Osteocyte (in vitro differentiated cells): ENCODE results near the gene LRRC8A. TPM values are rescaled to one million over a fixed set of nuclear protein-coding genes. Genes with fewer than 3 reads are reported as not detected.
"Not testable (repeated sequence)": the region's sequence is repeated elsewhere in the genome, so short reads cannot be mapped to it uniquely, and the experiment has no call there.

Experiments used
- DNase-seq: peaks from one replicate; pipeline ENCODE4 v3.0.0; 2021; ENCODE audit warnings: mixed read lengths; ENCODE audit not compliant: unreplicated experiment; ENCODE audit errors: extremely low spot score
- H3K27ac Mint-ChIP-seq: one replicate; pipeline ENCODE4 v1.8.0; 2021; ENCODE audit warnings: mild to moderate bottlenecking, mixed read lengths; ENCODE audit not compliant: unreplicated experiment
- H3K27me3 Mint-ChIP-seq: one replicate; pipeline ENCODE4 v1.8.0; 2021; ENCODE audit warnings: mixed read lengths; ENCODE audit not compliant: unreplicated experiment
- H3K36me3 Mint-ChIP-seq: one replicate; pipeline ENCODE4 v1.8.0; 2021; ENCODE audit warnings: mixed read lengths; ENCODE audit not compliant: unreplicated experiment
- H3K4me1 Mint-ChIP-seq: one replicate; pipeline ENCODE4 v1.8.0; 2021; ENCODE audit warnings: mixed read lengths; ENCODE audit not compliant: unreplicated experiment
- H3K4me3 Mint-ChIP-seq: one replicate; pipeline ENCODE4 v1.8.0; 2021; ENCODE audit warnings: mild to moderate bottlenecking, moderate library complexity, mixed read lengths; ENCODE audit not compliant: unreplicated experiment
- H3K9me3 Mint-ChIP-seq: one replicate; pipeline ENCODE4 v1.8.0; 2021; ENCODE audit warnings: mixed read lengths; ENCODE audit not compliant: unreplicated experiment
- total RNA-seq: library from RNA; stranded (reverse); gene quantifications from 2 replicates; pipeline ENCODE4 v1.2.1, GENCODE V29; 2021
- TF ChIP-seq, protein P1 (sequence below): fragments of 200-600 bp; sonication (generic); IDR thresholded peaks from 2 replicates; pipeline ENCODE4 v1.5.0; 2021; ENCODE audit warnings: antibody characterized with exemption, mild to moderate bottlenecking, moderate library complexity

The LRRC8A gene
- total RNA-seq, 1 donor from 2014 or later = 42.8 TPM

DNA sequence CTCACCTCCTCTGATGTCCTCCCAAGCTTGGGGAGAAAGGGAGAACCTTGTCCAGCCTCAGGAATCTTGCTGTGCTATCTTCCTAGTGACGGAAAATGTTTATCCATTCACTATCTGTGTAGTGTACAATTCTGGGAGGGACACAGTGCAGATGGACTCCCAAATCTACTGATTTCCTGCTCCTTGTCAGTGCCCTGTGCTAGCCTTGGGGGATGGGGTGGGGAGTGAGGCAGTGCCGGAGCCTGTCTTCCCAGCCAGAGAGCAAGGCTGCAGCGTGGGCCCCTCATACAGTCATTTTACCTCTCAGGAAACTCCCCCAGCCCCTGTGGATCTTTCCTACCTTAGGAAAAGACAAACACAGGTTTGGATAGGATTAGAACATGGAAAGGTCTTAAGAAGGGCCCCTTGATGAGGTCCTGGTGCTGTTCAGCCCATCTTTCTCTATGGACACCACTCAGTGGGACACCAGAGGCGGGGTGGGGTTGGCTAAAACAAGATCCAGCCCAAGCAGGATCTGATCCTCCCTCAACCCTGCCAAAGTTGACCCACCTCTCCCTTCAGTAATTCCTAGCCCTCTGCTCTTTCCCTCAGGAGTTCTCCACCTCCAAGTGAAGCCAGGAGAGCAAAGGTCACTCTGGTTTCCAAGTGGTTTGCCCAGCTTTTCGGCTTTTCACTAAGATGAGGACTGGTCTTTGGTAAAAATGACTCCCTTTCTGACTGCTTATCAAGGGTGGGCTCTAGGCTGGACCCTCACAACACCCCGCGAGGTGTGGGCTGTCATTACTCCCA, 62.1 kb downstream of the LRRC8A start:
- TF ChIP-seq, protein P1, sequence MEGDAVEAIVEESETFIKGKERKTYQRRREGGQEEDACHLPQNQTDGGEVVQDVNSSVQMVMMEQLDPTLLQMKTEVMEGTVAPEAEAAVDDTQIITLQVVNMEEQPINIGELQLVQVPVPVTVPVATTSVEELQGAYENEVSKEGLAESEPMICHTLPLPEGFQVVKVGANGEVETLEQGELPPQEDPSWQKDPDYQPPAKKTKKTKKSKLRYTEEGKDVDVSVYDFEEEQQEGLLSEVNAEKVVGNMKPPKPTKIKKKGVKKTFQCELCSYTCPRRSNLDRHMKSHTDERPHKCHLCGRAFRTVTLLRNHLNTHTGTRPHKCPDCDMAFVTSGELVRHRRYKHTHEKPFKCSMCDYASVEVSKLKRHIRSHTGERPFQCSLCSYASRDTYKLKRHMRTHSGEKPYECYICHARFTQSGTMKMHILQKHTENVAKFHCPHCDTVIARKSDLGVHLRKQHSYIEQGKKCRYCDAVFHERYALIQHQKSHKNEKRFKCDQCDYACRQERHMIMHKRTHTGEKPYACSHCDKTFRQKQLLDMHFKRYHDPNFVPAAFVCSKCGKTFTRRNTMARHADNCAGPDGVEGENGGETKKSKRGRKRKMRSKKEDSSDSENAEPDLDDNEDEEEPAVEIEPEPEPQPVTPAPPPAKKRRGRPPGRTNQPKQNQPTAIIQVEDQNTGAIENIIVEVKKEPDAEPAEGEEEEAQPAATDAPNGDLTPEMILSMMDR = no peak
- no peaks in the 10 kb centered on the region for H3K9me3 Mint-ChIP-seq
- H3K4me3 Mint-ChIP-seq = no peak overlapping the region
- no peak for DNase-seq
- H3K27ac Mint-ChIP-seq = no peak overlapping the region
- H3K4me1 Mint-ChIP-seq = peaks cover 22% of the 10 kb centered on the region
- H3K36me3 Mint-ChIP-seq = no peaks in the 10 kb centered on the region
- H3K27me3 Mint-ChIP-seq = no peaks in the 10 kb centered on the region

DNA sequence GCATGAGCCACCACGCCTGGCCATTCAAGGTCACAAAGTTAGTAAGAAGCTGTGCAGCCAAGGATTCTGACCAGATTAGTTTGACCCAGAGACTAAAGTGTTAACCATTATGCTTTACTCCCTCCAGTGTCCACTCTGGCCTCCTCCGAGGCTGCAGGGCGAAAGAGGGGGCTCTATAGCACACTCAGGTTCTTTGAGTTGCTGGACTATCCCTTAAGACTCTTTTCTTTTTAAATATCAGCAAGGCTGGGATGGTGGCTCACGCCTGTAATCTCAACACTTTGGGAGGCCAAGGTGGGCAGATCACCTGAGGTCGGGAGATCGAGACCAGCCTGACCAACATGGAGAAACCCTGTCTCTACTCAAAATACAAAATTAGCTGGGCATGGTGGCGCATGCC, 63.0 kb downstream of the LRRC8A start:
- H3K27ac Mint-ChIP-seq, H3K4me3 Mint-ChIP-seq, DNase-seq, H3K9me3 Mint-ChIP-seq, H3K36me3 Mint-ChIP-seq, H3K27me3 Mint-ChIP-seq: not testable (repeated sequence)
- H3K4me1 Mint-ChIP-seq = peaks cover 22% of the 10 kb centered on the region

DNA sequence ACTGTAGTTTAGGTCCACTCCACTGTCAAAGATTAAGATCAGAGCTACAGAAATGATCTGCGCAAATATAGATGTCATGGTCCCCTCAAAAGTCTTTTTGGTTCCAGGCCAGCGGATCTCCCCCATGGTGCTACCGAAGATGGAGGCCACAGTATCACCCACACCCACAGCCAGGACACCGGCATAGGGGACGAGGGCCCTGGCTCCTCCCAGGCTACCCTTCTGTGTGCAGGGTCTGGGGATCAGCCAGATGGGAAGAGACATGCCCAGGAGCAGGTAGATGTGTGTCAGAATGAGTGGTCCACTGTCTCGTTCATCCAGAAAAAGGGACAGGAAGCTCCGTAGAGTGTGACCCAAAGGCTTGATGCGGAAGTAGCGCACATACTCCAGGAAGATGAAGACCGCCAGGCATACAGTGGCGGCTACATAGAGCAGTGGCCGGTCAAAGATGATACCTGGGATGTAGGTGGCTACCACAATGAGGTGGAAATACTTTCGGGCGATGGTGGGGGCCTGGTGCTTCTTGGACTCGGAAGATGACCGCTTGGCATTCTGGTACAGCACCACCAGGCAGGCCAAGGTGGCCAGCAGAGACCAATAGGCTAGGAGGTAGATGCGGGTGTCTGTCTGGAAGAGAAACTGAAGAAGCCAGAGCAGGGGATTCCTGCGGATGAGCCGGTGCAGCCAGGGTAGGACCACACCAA, 64.0 kb downstream of the LRRC8A start:
- Mint-ChIP-seq H3K4me1 (peaks cover 22% of the 10 kb centered on the region), H3K27me3 (no peaks in the 10 kb centered on the region), H3K36me3 (peaks cover 2% of the 10 kb centered on the region), H3K4me3 (peak overlapping the region; percentile 97), H3K27ac (peak overlapping the region; percentile 94), H3K9me3 (no peaks in the 10 kb centered on the region)
- DNase-seq = no peak
- TF ChIP-seq, protein P1 = no peak

DNA sequence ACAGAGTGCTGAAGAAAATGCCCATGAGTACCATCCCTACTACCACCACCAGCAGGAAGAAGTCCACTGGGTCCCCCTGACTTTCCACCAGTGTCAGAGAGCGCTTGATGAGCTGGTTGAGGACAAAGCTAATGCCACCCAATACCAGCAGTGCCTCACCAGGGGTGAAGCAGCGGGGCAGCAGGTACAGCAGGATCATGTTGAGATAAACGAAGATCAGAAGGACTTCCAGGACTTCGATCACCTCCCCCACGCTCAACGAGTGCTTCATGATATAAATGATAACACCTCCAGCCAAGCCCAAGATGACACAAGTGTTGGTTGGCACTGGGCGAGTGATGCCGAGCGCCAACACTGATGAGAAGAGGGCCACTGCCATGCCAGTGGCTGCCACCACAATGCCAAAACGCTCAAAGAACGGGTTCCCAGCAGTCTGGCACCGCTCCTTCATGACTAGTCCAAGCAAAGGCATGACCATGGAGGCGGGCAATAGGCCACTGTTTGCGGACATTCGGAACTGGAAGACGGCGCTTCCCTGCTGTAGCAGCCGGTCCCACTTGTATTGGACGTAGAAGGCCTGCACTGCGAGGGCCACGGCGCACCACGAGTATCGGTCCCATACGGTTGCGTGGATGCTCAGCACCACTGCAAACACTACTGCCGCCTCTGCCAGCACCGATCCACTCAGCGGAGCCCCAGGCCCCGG, 64.8 kb downstream of the LRRC8A start:
- DNase-seq = no peak

DNA sequence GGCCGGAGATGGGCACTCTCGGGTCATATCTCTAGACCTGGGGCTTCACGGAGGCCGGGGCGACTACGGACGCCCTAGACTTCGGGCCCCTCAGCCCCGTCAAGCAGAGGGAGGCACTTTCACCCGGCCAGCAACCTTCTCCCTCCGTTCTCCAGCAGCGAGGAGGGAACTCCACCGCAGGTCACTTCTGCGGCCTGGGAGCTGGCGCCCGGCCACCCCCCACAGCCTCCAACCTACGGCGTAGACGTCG, 65.3 kb downstream of the LRRC8A start:
- TF ChIP-seq, protein P1 = no peak
- H3K36me3 Mint-ChIP-seq = peaks cover 2% of the 10 kb centered on the region
- peaks cover 22% of the 10 kb centered on the region for H3K4me1 Mint-ChIP-seq
- no peaks in the 10 kb centered on the region for H3K9me3 Mint-ChIP-seq
- H3K4me3 Mint-ChIP-seq = peak overlapping the region; percentile 97
- H3K27ac Mint-ChIP-seq = peak overlapping the region; percentile 94
- no peaks in the 10 kb centered on the region for H3K27me3 Mint-ChIP-seq
- no peak for DNase-seq

More for the DNA sequence above, 64.8 kb downstream of the LRRC8A start:
- Mint-ChIP-seq H3K4me1 (peaks cover 22% of the 10 kb centered on the region), H3K4me3 (peak overlapping the region; percentile 97), H3K36me3 (peaks cover 2% of the 10 kb centered on the region), H3K27ac (peak overlapping the region; percentile 94), H3K27me3 (no peaks in the 10 kb centered on the region), H3K9me3 (no peaks in the 10 kb centered on the region)
- TF ChIP-seq, protein P1 = no peak
